Measurements from ENCODE around the gene NCOR1. TPM values are rescaled to one million over a fixed set of nuclear protein-coding genes. Genes with fewer than 3 reads are reported as not detected.

Gene NCOR1
- polyA plus RNA-seq, 2 of the 4 experiments (the other 2 are of a cell fraction): 65.5 to 190 TPM

DNA sequence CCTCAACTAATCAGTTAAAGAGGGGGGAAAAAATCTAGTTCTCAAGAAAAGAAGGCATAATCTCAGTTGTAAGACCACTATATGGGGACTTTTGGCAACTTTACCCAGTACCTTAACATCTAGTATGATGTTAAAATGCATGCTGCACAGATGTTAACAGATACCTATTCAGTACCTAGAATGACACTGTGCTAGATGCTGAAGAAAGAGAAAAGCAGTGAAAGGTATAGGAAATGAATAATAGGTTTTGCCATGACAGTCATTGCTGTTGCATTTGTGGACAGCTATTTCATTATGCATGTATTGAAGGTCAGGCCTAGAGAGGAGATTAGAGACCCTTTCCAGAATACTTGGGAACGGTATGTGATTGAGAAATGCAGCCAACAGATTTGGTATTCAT, 36.2 kb upstream of the NCOR1 start:
- CTCF ChIA-PET: interaction anchor here (0.6 to 1.9 kb wide), 6 partner anchors 9 to 947 kb away, joined by 4 to 8 read pairs (median 4); partner anchors contain the start of gene CENPV
- Histone ChIP-seq H3K4me3 (no peak overlapping the region), H3K4me2 (no peak overlapping the region), H3K4me1 (peaks cover 25% of the 10 kb centered on the region), H3K9me3 (no peaks in the 10 kb centered on the region), H3K27ac (peak overlapping the region in 1 of 2 experiments; percentile 56; a peak in 1 of 6 replicates)
- 94% methylated on average over 1 of the region's 1 CpG for WGBS (ENCODE audit: missing lambda C conversion rate)
- TF ChIP-seq, protein P1, sequence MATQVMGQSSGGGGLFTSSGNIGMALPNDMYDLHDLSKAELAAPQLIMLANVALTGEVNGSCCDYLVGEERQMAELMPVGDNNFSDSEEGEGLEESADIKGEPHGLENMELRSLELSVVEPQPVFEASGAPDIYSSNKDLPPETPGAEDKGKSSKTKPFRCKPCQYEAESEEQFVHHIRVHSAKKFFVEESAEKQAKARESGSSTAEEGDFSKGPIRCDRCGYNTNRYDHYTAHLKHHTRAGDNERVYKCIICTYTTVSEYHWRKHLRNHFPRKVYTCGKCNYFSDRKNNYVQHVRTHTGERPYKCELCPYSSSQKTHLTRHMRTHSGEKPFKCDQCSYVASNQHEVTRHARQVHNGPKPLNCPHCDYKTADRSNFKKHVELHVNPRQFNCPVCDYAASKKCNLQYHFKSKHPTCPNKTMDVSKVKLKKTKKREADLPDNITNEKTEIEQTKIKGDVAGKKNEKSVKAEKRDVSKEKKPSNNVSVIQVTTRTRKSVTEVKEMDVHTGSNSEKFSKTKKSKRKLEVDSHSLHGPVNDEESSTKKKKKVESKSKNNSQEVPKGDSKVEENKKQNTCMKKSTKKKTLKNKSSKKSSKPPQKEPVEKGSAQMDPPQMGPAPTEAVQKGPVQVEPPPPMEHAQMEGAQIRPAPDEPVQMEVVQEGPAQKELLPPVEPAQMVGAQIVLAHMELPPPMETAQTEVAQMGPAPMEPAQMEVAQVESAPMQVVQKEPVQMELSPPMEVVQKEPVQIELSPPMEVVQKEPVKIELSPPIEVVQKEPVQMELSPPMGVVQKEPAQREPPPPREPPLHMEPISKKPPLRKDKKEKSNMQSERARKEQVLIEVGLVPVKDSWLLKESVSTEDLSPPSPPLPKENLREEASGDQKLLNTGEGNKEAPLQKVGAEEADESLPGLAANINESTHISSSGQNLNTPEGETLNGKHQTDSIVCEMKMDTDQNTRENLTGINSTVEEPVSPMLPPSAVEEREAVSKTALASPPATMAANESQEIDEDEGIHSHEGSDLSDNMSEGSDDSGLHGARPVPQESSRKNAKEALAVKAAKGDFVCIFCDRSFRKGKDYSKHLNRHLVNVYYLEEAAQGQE (IDR thresholded peaks at IDR 0.05): no peak
- TF ChIP-seq TFCP2L1 (CRISPR knock-in tag; IDR thresholded peaks at IDR 0.05): no peak
- no peak for TF ChIP-seq GATA3 (IDR thresholded peaks at IDR 0.05; ENCODE audit: borderline replicate concordance)
- no peak for TF ChIP-seq HOXA7 (CRISPR knock-in tag; IDR thresholded peaks at IDR 0.05)
- TF ChIP-seq, protein P2, sequence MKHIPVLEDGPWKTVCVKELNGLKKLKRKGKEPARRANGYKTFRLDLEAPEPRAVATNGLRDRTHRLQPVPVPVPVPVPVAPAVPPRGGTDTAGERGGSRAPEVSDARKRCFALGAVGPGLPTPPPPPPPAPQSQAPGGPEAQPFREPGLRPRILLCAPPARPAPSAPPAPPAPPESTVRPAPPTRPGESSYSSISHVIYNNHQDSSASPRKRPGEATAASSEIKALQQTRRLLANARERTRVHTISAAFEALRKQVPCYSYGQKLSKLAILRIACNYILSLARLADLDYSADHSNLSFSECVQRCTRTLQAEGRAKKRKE (CRISPR knock-in tag; IDR thresholded peaks at IDR 0.05; ENCODE audit: low read depth): no peak
- FAIRE-seq: no peak
- ATAC-seq: no peak
- POLR2A ChIA-PET: interaction anchor here (0.8 to 1.3 kb wide), 2 partner anchors 32 to 35 kb away, joined by 3 to 4 read pairs; no protein-coding TSS in a partner anchor
- no peak for DNase-seq (ENCODE audit: low read depth in 1 of 2, low spot score in 1 of 2)

DNA sequence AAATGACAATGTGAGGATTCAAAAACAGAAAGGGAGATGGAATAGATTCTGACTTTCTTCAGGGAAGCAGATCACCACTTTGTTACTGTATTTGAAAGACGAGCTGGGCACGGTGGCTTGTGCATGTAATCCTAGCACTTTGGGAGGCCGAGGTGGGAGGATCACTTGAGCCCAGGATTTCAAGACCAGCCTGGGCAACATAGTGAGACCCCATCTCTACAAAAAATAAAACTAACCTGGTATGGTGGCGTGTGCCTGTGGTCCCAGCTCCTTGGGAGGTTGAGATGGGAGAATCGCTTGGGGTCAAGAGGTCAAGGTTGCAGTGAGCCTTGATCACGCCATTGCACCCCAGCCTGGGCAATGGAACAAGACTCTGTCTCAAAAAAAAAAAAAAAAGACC, 35.7 kb upstream of the NCOR1 start:
- peaks cover 25% of the 10 kb centered on the region for H3K4me1 ChIP-seq
- POLR2A ChIA-PET: interaction anchor here (0.8 to 1.3 kb wide), 3 partner anchors 32 to 285 kb away, joined by 3 to 4 read pairs (median 3); no protein-coding TSS in a partner anchor
- H3K4me2 ChIP-seq: peak overlapping the region; percentile 17; the same call in 2 of the 3 replicates
- no peak for DNase-seq (ENCODE audit: low read depth in 1 of 2, low spot score in 1 of 2)
- H3K4me3 ChIP-seq: no peak overlapping the region
- no peak for FAIRE-seq
- CTCF ChIA-PET: interaction anchor here (0.5 to 1.9 kb wide), 7 partner anchors 9 to 948 kb away, joined by 3 to 8 read pairs (median 4); partner anchors contain the start of gene CENPV
- no peaks in the 10 kb centered on the region for H3K9me3 ChIP-seq
- no peak for ATAC-seq
- TF ChIP-seq HOXB5 (CRISPR knock-in tag; IDR thresholded peaks at IDR 0.05) (no peak), CHD4 (IDR thresholded peaks at IDR 0.05; ENCODE audit: borderline replicate concordance) (no peak), PHF8 (IDR thresholded peaks at IDR 0.05; ENCODE audit: borderline replicate concordance, low read depth) (no peak), HOXA7 (CRISPR knock-in tag; IDR thresholded peaks at IDR 0.05) (no peak), KDM1A (IDR thresholded peaks at IDR 0.05; ENCODE audit: low read depth) (no peak), MAZ (IDR thresholded peaks at IDR 0.05; ENCODE audit: borderline replicate concordance, low read depth, low read length) (no peak), ESRRA (IDR thresholded peaks at IDR 0.05; ENCODE audit: borderline replicate concordance, low read length) (no peak), ZC3H11A (IDR thresholded peaks at IDR 0.05) (no peak), CEBPB (IDR thresholded peaks at IDR 0.05) (no peak), SREBF2 (IDR thresholded peaks at IDR 0.05) (no peak), FOSL2 (IDR thresholded peaks at IDR 0.05) (no peak), FOSL2 (CRISPR knock-in tag; IDR thresholded peaks at IDR 0.05) (no peak)
- TF ChIP-seq, protein P3, sequence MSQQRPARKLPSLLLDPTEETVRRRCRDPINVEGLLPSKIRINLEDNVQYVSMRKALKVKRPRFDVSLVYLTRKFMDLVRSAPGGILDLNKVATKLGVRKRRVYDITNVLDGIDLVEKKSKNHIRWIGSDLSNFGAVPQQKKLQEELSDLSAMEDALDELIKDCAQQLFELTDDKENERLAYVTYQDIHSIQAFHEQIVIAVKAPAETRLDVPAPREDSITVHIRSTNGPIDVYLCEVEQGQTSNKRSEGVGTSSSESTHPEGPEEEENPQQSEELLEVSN (IDR thresholded peaks at IDR 0.05; ENCODE audit: borderline replicate concordance, low read depth): no peak
- TF ChIP-seq, protein P4, sequence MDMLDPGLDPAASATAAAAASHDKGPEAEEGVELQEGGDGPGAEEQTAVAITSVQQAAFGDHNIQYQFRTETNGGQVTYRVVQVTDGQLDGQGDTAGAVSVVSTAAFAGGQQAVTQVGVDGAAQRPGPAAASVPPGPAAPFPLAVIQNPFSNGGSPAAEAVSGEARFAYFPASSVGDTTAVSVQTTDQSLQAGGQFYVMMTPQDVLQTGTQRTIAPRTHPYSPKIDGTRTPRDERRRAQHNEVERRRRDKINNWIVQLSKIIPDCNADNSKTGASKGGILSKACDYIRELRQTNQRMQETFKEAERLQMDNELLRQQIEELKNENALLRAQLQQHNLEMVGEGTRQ (IDR thresholded peaks at IDR 0.05): no peak
- TF ChIP-seq, protein P1 (IDR thresholded peaks at IDR 0.05): no peak
- TF ChIP-seq, protein P5, sequence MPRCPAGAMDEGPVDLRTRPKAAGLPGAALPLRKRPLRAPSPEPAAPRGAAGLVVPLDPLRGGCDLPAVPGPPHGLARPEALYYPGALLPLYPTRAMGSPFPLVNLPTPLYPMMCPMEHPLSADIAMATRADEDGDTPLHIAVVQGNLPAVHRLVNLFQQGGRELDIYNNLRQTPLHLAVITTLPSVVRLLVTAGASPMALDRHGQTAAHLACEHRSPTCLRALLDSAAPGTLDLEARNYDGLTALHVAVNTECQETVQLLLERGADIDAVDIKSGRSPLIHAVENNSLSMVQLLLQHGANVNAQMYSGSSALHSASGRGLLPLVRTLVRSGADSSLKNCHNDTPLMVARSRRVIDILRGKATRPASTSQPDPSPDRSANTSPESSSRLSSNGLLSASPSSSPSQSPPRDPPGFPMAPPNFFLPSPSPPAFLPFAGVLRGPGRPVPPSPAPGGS (IDR thresholded peaks at IDR 0.05): no peak
- peak overlapping the region; percentile 3 to 56; a peak in 3 of 6 replicates for H3K27ac ChIP-seq
- 90% methylated on average over 6 of the region's 6 CpGs for WGBS (ENCODE audit: missing lambda C conversion rate)
